HT1080 (cell line): ENCODE measurements around the gene VEGFC. TPM values are rescaled to one million over a fixed set of nuclear protein-coding genes. Genes with fewer than 3 reads are reported as not detected.

Source experiments
- DNase-seq: peaks from one replicate; pipeline ENCODE4 v3.0.0-alpha.2; 2015; ENCODE audit warnings: low read depth
- total RNA-seq: library from RNA; depleted of rRNA; stranded (reverse); fragments of >200 nt; shearing (Covaris generic); gene quantifications from 2 replicates; pipeline ENCODE4 v1.2.3, GENCODE V29; 2014

The VEGFC gene
- total RNA-seq, 1 experiment from 2014 or later: 51.2 TPM

- DNase-seq: no peak
Observed at GRCh38 chr4:176799653-176800052, 6.9 kb upstream of the VEGFC start.

DNA sequence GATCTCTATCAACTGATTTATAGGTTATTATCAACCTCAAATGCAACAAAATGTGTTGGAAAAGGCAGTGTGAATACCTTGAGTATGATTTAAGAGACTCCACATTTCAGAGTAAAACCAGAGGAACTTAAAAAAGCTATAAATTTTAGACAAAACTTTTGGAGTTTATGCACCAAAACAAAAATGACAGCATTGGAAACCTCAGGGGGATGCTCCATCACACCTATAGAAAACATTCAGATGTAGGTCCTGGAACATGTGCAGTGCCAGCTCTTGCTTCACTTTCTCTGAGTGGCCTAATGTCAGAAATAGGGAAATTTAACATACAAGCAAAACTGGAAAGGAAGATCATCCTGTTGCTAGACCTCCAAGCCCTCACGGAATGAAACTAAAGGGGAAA, 5.8 kb upstream of the VEGFC start:
- no peak for DNase-seq

- no peak for DNase-seq
Observed at GRCh38 chr4:176795441-176795840, 2.7 kb upstream of the VEGFC start.

GRCh38 chr4:176794651-176795050, 1.9 kb upstream of the VEGFC start:
- DNase-seq: no peak

- peak; percentile 83 for DNase-seq
Observed at GRCh38 chr4:176794151-176794550, 1.4 kb upstream of the VEGFC start.

- DNase-seq: no peak
Observed at GRCh38 chr4:176793060-176793605, 411 bp upstream of the VEGFC start.

- peak; percentile 46 for DNase-seq
Observed at GRCh38 chr4:176791591-176792325, 964 bp downstream of the VEGFC start.

DNA sequence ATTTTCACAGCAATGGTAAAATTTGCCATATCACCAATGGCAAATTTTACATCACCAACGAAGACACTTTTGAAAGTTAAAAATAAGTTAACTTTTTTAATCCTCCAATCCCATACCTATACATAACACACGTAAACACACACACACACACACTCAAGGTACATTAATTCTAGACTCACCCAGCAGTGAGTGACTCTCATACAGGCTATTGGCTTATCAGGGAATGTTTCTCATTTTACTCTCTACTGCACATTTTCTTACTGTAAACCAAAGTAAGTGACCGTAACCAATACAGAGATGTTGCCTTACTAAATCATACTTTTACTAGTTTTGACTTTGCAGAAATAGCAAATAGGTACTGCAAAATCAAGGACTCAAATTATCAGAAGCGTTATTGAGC, 2.3 kb downstream of the VEGFC start:
- peak; percentile 48 for DNase-seq

DNA sequence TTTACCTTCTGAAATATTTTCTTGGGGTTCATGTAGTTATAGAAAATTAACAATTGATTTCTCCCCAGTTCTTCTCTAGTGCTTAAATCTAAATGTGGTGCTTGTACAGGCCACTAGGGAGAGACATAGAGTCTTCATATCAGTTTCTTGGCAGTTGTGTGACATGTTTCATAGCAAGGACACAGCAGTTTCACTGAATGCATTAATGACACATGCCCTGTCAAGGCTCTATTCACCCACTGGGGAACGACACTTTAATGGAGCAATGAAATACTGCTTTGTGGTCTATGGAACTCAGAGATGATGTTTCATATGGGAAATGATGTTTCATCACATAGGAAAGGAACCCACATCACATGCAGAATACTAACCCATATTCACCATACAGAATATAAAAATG, 2.8 kb downstream of the VEGFC start:
- peak; percentile 90 for DNase-seq

GRCh38 chr4:176788971-176789370, 3.8 kb downstream of the VEGFC start:
- DNase-seq: no peak

GRCh38 chr4:176788248-176788647, 4.5 kb downstream of the VEGFC start:
- DNase-seq: no peak

- no peak for DNase-seq
Observed at GRCh38 chr4:176784816-176785215, 7.9 kb downstream of the VEGFC start.

- no peak for DNase-seq
Observed at GRCh38 chr4:176782794-176783193, 9.9 kb downstream of the VEGFC start.

DNA sequence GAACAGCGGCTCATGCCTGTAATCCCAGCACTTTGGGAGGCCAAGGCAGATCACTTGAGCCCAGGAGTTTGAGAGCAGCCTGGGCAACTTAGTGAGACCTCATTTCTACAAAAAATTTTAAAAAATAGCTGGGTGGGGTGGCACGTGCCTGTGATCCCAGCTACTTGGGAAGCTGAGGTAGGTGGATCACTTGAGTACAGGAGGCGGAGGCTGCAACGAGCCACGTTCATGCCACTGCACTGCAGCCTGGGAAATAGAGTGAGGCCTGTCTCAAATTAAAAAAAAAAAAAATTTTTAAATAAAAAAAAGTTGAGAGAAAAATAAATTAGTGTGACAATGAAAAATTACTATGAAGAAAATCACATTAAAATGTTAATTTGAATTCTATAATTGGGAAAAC, 10.5 kb downstream of the VEGFC start:
- DNase-seq: no peak

DNA sequence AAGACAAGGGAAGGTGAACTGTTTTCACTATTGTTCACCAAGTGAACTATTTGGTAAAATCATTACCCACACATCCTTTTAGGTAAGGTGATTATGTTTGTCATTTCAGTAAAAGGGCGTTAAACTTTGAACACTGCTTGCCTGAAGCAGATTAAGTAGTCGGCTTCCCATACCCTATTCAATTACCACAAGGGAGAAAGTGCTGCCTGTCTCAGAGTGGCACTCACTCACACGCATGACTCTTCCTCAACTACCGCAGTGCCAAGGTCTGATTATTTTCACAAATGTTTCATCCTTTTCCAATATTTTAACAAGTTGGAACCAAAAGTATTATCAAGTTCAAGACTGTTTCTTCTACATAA, 11.0 kb downstream of the VEGFC start:
- no peak for DNase-seq

- DNase-seq: no peak
Observed at GRCh38 chr4:176780995-176781738, 11.6 kb downstream of the VEGFC start.

DNA sequence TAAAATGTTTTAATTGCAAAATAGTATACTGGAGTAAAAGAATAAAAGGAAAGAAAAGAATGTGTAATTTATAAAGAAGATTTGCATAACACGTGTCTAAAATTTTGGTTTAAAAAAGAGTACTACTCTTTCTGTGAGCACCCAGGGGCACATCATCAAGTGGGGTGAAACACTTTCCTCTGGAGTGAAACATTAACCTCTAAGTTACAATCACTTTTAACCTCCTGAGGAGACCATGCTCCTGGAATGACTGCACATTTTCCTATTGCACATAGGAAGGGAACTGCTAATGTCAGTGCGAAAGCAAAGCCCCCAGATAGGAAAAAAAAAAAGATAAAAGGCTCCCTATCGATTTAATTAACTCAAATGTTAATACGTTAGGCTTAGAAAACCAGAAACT, 13.3 kb downstream of the VEGFC start:
- DNase-seq: no peak

DNA sequence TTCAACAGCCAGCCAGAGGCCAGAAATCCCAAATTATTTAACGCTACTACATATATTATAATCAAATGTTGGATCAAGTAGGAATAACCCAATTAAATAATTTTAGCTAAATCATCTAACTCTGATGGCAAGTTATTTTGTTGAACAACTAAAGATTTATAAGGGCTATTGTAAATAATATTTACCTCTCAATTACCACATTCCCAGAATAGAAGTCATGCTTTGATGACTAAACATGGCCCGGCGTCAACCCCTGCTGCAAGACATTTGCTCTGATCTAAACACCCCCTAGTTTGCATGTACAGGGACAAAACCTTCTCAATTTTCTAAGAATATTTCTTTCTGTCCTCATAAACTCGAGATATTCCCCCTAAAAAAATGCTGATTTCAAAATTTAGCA, 14.2 kb downstream of the VEGFC start:
- peak; percentile 48 for DNase-seq

DNA sequence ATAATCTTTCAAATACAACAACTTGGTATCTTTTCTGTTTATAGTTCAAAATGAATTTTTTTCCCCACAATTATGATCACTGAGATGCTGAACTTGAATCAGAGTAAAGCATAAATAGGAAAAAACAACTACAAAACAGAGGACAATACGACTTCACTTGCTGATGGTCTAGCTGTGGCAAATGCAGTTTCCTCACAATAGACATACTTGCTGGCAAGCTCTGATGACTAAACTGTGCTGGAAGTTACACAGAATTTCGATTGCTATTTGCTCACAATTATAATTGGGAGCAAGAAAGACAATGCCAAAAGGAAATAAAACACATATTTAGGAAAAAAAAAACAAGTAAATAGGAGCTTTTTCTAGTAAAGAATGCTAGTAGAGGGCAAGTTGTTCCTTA, 14.7 kb downstream of the VEGFC start:
- DNase-seq: no peak

GRCh38 chr4:176775338-176775737, 17.4 kb downstream of the VEGFC start:
- no peak for DNase-seq

GRCh38 chr4:176774852-176775251, 17.9 kb downstream of the VEGFC start:
- DNase-seq: no peak

- DNase-seq: peak; percentile 92
Observed at GRCh38 chr4:176769514-176769913, 23.2 kb downstream of the VEGFC start.

DNA sequence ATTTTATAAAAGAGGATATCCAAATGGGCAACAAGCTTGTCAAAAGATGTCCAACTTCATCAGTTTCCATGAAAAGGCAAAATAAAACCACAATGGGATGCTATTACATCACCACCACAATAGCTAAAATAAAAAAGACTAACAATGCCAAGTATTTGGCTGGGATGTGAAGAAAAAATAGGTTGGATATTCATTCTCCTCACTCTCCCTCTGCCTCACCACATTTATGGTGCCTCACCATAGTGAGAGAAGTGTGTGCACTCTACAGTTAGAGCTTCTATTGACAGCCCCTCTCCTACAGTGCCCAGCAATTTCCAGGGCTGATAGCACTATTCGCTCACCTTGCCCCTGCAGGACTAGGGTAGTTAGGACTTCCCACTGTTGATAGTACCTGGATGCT, 25.5 kb downstream of the VEGFC start:
- DNase-seq: no peak
